ENCODE data around the gene C1orf167. TPM values are rescaled to one million over a fixed set of nuclear protein-coding genes. Genes with fewer than 3 reads are reported as not detected.

C1orf167 gene
- total and polyA plus RNA-seq, 2 of the 8 experiments (the other 6 are each of a cell fraction or from before 2014, with no cell fraction given) = 0.70 to 1.3 TPM

DNA sequence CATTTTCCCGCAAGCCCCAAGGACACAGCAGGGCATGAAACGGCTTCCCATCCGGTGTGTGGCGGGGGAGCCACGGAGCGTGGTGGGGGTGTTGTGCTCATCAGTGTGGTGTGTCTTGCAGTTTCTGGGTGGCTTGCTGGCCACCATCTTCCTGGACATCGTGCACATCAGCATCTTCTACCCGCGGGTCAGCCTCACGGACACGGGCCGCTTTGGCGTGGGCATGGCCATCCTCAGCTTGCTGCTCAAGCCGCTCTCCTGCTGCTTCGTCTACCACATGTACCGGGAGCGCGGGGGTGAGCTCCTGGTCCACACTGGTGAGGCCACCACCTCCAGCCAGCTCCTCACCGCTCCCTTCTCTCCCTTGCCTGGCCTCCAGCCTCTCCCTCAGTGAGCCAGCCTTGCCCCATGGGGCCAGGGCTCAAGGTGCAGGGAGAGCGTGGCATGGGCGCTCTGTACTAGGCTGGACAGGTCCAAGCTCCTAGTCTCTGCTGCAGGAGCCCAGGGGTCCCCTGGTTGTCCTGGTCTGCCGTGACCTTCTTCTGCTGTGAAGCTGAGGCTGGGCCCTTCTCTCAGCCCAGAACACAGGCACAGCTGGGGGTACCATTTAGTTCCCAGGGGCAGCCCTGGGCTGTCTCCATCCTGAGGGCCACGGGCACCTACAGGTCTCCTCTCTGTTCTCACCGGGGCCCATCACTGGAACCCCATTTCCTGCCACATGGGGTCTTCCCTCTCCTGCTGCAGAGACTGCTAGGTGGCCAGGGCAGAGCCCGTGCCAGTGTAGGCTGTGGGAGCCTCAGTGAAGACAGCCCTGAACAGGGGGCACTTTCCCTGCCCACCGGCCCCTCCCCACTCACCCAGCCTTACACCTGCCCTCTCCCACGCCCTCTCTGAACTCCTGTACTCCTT lies 13.4 kb upstream of the C1orf167 start (continued):
- TF ChIP-seq EP300 (IDR thresholded peaks at IDR 0.05; ENCODE audit: borderline replicate concordance in 1 of 2, low read depth in 2 of 2, low read length in 2 of 2) (no peak), RAD21 (IDR thresholded peaks at IDR 0.05 in 1 of 2, conservative IDR thresholded peaks at IDR 0.05 in 1 of 2; ENCODE audit: low read depth in 2 of 2, low read length in 2 of 2) (no peak), SP1 (IDR thresholded peaks at IDR 0.05; ENCODE audit: low read depth, low read length) (no peak), HDAC2 (IDR thresholded peaks at IDR 0.05; ENCODE audit: borderline replicate concordance in 1 of 2, low read depth in 2 of 2, low read length in 2 of 2) (no peak), JUND (IDR thresholded peaks at IDR 0.05; ENCODE audit: low read length) (no peak), GTF2F1 (IDR thresholded peaks at IDR 0.05; ENCODE audit: borderline replicate concordance, low read depth, low read length) (no peak)
- TF ChIP-seq, protein P1, sequence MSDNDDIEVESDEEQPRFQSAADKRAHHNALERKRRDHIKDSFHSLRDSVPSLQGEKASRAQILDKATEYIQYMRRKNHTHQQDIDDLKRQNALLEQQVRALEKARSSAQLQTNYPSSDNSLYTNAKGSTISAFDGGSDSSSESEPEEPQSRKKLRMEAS (IDR thresholded peaks at IDR 0.05) = no peak
